HuH-7.5 (cell line): ENCODE results near the gene XRCC3.
"Not testable (repeated sequence)": the region's sequence is repeated elsewhere in the genome, so short reads cannot be mapped to it uniquely, and the experiment has no call there.

Source experiments
- DNase-seq: peaks from one replicate; pipeline ENCODE4 v3.0.0; 2011; ENCODE audit warnings: low spot score

The XRCC3 gene

GRCh38 chr14:103663506-103663905 is 51.7 kb downstream of the XRCC3 start:
- no peak for DNase-seq

DNA sequence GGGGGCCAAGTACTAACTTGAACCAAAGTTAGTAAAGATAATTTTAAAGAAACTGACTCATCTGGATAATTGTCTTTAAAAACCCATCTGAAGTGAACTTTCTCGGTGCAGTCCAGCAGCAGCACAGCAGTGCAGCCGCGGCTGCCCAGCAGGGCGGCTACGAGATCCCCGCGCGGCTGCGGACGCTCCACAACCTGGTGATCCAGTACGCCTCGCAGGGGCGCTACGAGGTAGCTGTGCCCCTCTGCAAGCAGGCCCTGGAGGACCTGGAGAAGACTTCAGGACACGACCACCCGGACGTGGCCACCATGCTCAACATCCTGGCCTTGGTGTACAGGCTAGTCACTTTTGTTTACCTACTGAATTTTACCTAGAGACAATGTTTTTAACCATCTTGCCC is 52.7 kb downstream of the XRCC3 start:
- DNase-seq: no peak

- no peak for DNase-seq
These were observed 53.2 kb downstream of the XRCC3 start for GRCh38 chr14:103662029-103662428.

- DNase-seq: no peak
These were observed 55.6 kb downstream of the XRCC3 start for GRCh38 chr14:103659631-103660030.

DNA sequence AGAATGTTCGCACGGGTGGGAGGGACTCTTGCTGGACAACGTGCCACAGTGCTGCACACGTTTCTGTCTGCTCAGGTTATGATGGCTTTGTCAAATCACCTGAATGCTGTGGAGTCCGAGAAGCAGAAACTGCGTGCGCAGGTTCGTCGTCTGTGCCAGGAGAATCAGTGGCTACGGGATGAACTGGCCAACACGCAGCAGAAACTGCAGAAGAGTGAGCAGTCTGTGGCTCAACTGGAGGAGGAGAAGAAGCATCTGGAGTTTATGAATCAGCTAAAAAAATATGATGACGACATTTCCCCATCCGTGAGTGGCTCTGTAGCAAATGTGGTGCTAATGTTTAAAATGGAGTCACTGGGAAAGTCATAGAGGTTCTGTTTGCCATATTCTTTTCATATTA is 57.8 kb downstream of the XRCC3 start:
- no peak for DNase-seq

DNA sequence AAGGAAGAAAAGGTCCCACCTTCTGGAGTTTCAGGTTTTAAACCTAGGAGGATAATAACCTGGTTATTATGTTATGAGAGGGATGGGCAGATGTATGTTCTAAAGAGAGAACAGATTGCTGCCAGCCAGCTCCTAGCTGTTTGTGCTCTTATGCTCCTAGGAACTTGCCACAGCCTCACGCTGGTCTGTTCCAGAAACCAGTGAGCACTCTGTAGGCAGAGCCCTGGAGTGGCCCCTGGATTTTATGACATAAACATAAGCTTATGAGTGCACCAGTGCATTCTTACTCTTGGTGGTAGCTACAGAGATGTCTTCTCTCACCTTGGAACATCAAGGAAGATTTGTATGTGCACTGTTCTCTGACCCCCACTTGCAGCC is 58.5 kb downstream of the XRCC3 start:
- DNase-seq: no peak

- no peak for DNase-seq
These were observed 59.1 kb downstream of the XRCC3 start for GRCh38 chr14:103656031-103656755.

DNA sequence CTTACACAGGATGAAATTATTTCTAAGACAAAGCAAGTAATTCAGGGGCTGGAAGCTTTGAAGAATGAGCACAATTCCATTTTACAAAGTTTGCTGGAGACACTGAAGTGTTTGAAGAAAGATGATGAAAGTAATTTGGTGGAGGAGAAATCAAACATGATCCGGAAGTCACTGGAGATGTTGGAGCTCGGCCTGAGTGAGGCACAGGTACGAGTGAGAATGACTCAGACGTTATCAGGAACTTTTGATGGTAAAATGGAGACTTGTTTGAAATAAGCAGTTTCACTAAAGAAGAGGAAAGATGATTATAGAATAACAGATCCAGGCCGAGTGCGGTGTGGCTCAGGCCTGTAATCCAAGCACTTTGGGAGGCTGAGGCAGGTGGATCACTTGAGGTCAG is 60.6 kb downstream of the XRCC3 start:
- no peak for DNase-seq

- no peak for DNase-seq
These were observed 61.4 kb downstream of the XRCC3 start for GRCh38 chr14:103653805-103654204.

DNA sequence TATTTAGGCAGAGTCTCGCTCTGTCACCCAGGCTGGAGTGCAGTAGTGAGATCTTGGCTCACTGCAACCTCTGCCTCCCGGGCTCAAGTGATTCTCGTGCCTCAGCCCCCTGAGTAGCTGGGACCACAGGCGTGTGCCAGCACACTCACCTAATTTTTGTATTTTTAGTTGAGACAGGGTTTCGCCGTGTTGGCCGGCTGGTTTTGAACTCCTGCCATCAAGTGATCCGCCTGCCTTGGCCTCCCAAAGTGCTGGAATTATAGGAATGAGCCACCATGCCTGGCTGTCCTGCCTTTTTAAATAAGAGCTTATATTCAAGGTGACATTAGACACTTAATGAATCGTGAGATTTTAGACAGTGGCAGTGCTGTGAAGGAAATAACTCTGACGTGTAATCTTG is 61.9 kb downstream of the XRCC3 start:
- DNase-seq: not testable (repeated sequence)

- DNase-seq: no peak
These were observed 62.4 kb downstream of the XRCC3 start for GRCh38 chr14:103652806-103653205.

- no peak for DNase-seq
These were observed 63.7 kb downstream of the XRCC3 start for GRCh38 chr14:103651585-103651984.

- no peak for DNase-seq
These were observed 65.0 kb downstream of the XRCC3 start for GRCh38 chr14:103650213-103650612.

- DNase-seq: no peak
These were observed 66.2 kb downstream of the XRCC3 start for GRCh38 chr14:103649001-103649400.
